PFSK-1 (cell line): ENCODE results near the gene ERC2.

Experiments used
- REST ChIP-seq, 2 experiments: IDR thresholded peaks; 2 replicates each; pipeline versions ENCODE4 v1.6.1 to v1.8.0; 2011 to 2012; ENCODE audit warnings: low read depth in 2 of 2, low read length in 2 of 2, control low read depth in 1 of 2, inconsistent platforms in 1 of 2, mild to moderate bottlenecking in 1 of 2, moderate library complexity in 1 of 2; ENCODE audit not compliant: insufficient read depth in 1 of 2
- TAF1 ChIP-seq: IDR thresholded peaks from 2 replicates; pipeline ENCODE4 v1.6.1; 2012; ENCODE audit warnings: low read length, control low read depth, borderline replicate concordance; ENCODE audit not compliant: insufficient read depth

GRCh38 chr3:56164436-56164835, 303.8 kb downstream of the ERC2 start:
- no peak for TF ChIP-seq REST (IDR thresholded peaks at IDR 0.05; ENCODE audit: insufficient read depth in 1 of 2, low read depth in 2 of 2, low read length in 2 of 2)
- no peak for TF ChIP-seq TAF1
